Endothelial cell of umbilical vein (primary cell): ENCODE data around the gene SCLY. TPM values are rescaled to one million over a fixed set of nuclear protein-coding genes. Genes with fewer than 3 reads are reported as not detected.

Experiments
- BruUV-seq: library from RNA; stranded (reverse); fragments of 400-500 nt; replicated peaks from 2 replicates; lab custom pipeline; 2021; lab: Mats Ljungman, UMichigan
- CTCF ChIA-PET: fragments of 300-600, 350-600 bp; sonication (Branson Sonifier 250); formaldehyde crosslinking; loops from one replicate; lab custom pipeline; 2021; ENCODE audit warnings: antibody characterized with exemption, inconsistent platforms; lab: Charles Lee
- POLR2A ChIA-PET: fragments of 300-600, 350-600 bp; sonication (Branson Sonifier 250); formaldehyde crosslinking; loops from one replicate; lab custom pipeline; 2021; ENCODE audit warnings: antibody characterized with exemption, inconsistent platforms; lab: Charles Lee
- DNase-seq: peaks from one replicate; pipeline ENCODE4 v3.0.0-alpha.2; 2011; ENCODE audit warnings: low read depth, low spot score
- FAIRE-seq: peaks from 2 replicates; lab custom pipeline; 2011; peaks lifted over from hg19 to GRCh38; lab: Jason Lieb, UNC
- H2AFZ ChIP-seq: 2 replicates; pipeline ENCODE4 v1.6.0; 2012; ENCODE audit warnings: low read depth, low read length, control low read depth, inconsistent platforms
- H3K27ac ChIP-seq: 2 replicates; pipeline ENCODE4 v1.5.1; 2011; ENCODE audit warnings: low read depth, mild to moderate bottlenecking, control low read depth, low read length, moderate library complexity; ENCODE audit not compliant: insufficient read depth
- H3K27me3 ChIP-seq, 2 experiments: 2 replicates each; pipeline versions ENCODE4 v1.6.0 to v1.6.1; 2011; ENCODE audit warnings: low read length in 2 of 2, mixed read lengths in 1 of 2; ENCODE audit not compliant: control insufficient read depth in 2 of 2, insufficient read depth in 2 of 2
- H3K36me3 ChIP-seq, 2 experiments: 2 replicates in 1 of 2; 3 replicates in 1 of 2; pipeline ENCODE4 v1.5.1; 2011; ENCODE audit warnings: low read length in 2 of 2, mild to moderate bottlenecking in 1 of 2, moderate library complexity in 1 of 2; ENCODE audit not compliant: control insufficient read depth in 2 of 2, insufficient read depth in 2 of 2; ENCODE audit errors: extremely low read depth in 1 of 2
- H3K4me1 ChIP-seq: 3 replicates; pipeline ENCODE4 v1.5.1; 2011; ENCODE audit warnings: mild to moderate bottlenecking, low read length; ENCODE audit not compliant: control insufficient read depth, insufficient read depth; ENCODE audit errors: extremely low read depth
- H3K4me2 ChIP-seq: 2 replicates; pipeline ENCODE4 v1.6.1; 2011; ENCODE audit warnings: low read length, control low read depth, mixed read lengths; ENCODE audit not compliant: insufficient read depth
- H3K4me3 ChIP-seq, 3 experiments: fragments of 200-600 bp in 1 of 3; sonication (generic), shearing (Covaris generic) in 1 of 3; replicated peaks in 1 of 3; 2 replicates each; pipeline ENCODE4 v1.5.1; 2011 to 2016; ENCODE audit warnings: control low read depth in 3 of 3, low read length in 3 of 3, mild to moderate bottlenecking in 2 of 3, inconsistent platforms in 1 of 3, low read depth in 1 of 3, moderate library complexity in 1 of 3; ENCODE audit not compliant: insufficient read depth in 1 of 3
- H3K79me2 ChIP-seq: 2 replicates; pipeline ENCODE4 v1.6.0; 2012; ENCODE audit warnings: low read length, inconsistent platforms; ENCODE audit not compliant: control insufficient read depth, insufficient read depth
- H3K9ac ChIP-seq: replicated peaks from 2 replicates; pipeline ENCODE3; 2011; ENCODE audit warnings: low read length, control low read depth; ENCODE audit not compliant: insufficient read depth; ENCODE audit errors: extremely low read depth
- H3K9me1 ChIP-seq: replicated peaks from 3 replicates; pipeline ENCODE4 v1.6.0; 2011; ENCODE audit warnings: mild to moderate bottlenecking, low read length; ENCODE audit not compliant: control insufficient read depth, insufficient read depth; ENCODE audit errors: extremely low read depth
- H3K9me3 ChIP-seq: replicated peaks from 2 replicates; pipeline ENCODE4 v1.5.1; 2012; ENCODE audit warnings: low read length, inconsistent platforms; ENCODE audit not compliant: control insufficient read depth, insufficient read depth
- H4K20me1 ChIP-seq: replicated peaks from 2 replicates; pipeline ENCODE3; 2011; ENCODE audit warnings: mild to moderate bottlenecking, low read length; ENCODE audit not compliant: control insufficient read depth, insufficient read depth; ENCODE audit errors: extremely low read depth
- JUN ChIP-seq: IDR thresholded peaks from 2 replicates; pipeline ENCODE4 v1.6.1; 2011; ENCODE audit warnings: borderline replicate concordance, low read depth; ENCODE audit not compliant: insufficient read length, insufficient read depth
- MAX ChIP-seq: IDR thresholded peaks from 2 replicates; pipeline ENCODE4 v1.6.1; 2011; ENCODE audit not compliant: insufficient read depth, insufficient read length
- dilution Hi-C: fragments of 300-500 bp; cut with MboI; formaldehyde crosslinking; loops from one replicate; pipeline ENCODE4 v1.15.0; 2019; ENCODE audit warnings: low sequenced_read_pairs; ENCODE audit not compliant: extremely low pct_ligation_motif_present
- intact Hi-C: fragments of 100-400 bp; cut with micrococcal nuclease; formaldehyde crosslinking; loops from one replicate; pipeline ENCODE4 v1.10.0; 2022
- polyA plus RNA-seq, 4 experiments: library from polyadenylated mRNA; depleted of rRNA in 3 of 4; stranded (reverse) in 3 of 4; unstranded in 1 of 4; fragments of >200 nt; gene quantifications; 2 replicates each; pipeline versions ENCODE4 v1.2.1 to v1.2.3, GENCODE V29; 2011 to 2012; ENCODE audit warnings: missing spikeins in 1 of 4
- total RNA-seq: library from RNA; stranded (reverse); gene quantifications from 2 replicates; pipeline ENCODE4 v1.2.3, GENCODE V29; 2021
- TF ChIP-seq, protein P1 (sequence below), 2 donors: IDR thresholded peaks; 1 replicate in 1 of 2; 2 replicates in 1 of 2; pipeline ENCODE4 v1.5.1; 2011; ENCODE audit warnings: low read length in 2 of 2, mild to moderate bottlenecking in 2 of 2, moderate library complexity in 2 of 2, control low read depth in 1 of 2, inconsistent platforms in 1 of 2, low read depth in 1 of 2; ENCODE audit not compliant: insufficient read depth in 1 of 2; ENCODE audit errors: extremely low read depth in 1 of 2

SCLY gene
- total and polyA plus RNA-seq, 2 donors (not counting 3 experiments of a cell fraction or from before 2014, with no cell fraction given) = 22.6 to 32.7 TPM

DNA sequence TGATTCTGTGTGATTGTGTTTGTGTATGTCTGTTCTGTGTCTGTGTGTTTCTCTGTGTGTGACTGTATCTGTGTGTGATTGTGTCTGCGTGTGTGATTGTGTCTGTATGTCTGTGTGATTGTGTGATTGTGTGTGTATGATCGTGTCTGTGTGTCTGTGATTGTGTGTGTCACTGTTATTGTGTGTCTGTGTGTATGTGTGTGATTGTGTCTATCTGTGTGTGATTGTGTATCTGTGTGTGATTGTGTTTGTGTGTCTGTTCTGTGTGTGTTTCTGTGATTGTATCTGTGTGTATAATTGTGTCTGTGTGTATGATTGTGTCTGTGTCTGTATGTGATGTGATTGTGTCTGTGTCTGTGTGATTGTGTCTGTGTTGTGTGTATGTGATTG, 66.0 kb downstream of the SCLY start:
- no peak overlapping the region for H3K4me3 ChIP-seq
- no peaks in the 10 kb centered on the region for H3K27me3 ChIP-seq
- H3K79me2 ChIP-seq = no peaks in the 10 kb centered on the region
- no TSS peak for BruUV-seq
- no peak overlapping the region for H2AFZ ChIP-seq
- ChIA-PET CTCF (interaction anchor here (0.7 to 1.0 kb wide), 2 partner anchors 9 to 204 kb away, joined by 3 to 5 read pairs; no protein-coding TSS in a partner anchor), POLR2A (interaction anchor here (0.7 kb wide), 1 partner anchor 11 kb away, joined by 7 read pairs; no protein-coding TSS in a partner anchor)
- H3K9me1 ChIP-seq = no peaks in the 10 kb centered on the region
- DNase-seq (no peak), FAIRE-seq (no peak)
- no peaks in the 10 kb centered on the region for H3K36me3 ChIP-seq
- H3K27ac ChIP-seq = no peak overlapping the region
- intact Hi-C loops = no loop called here
- H3K9ac ChIP-seq = no peak overlapping the region
- H3K4me2 ChIP-seq = no peak overlapping the region
- dilution Hi-C loops = no loop called here
- no peaks in the 10 kb centered on the region for H4K20me1 ChIP-seq
- no peaks in the 10 kb centered on the region for H3K4me1 ChIP-seq
- H3K9me3 ChIP-seq = no peaks in the 10 kb centered on the region
- TF ChIP-seq, protein P1, sequence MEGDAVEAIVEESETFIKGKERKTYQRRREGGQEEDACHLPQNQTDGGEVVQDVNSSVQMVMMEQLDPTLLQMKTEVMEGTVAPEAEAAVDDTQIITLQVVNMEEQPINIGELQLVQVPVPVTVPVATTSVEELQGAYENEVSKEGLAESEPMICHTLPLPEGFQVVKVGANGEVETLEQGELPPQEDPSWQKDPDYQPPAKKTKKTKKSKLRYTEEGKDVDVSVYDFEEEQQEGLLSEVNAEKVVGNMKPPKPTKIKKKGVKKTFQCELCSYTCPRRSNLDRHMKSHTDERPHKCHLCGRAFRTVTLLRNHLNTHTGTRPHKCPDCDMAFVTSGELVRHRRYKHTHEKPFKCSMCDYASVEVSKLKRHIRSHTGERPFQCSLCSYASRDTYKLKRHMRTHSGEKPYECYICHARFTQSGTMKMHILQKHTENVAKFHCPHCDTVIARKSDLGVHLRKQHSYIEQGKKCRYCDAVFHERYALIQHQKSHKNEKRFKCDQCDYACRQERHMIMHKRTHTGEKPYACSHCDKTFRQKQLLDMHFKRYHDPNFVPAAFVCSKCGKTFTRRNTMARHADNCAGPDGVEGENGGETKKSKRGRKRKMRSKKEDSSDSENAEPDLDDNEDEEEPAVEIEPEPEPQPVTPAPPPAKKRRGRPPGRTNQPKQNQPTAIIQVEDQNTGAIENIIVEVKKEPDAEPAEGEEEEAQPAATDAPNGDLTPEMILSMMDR (IDR thresholded peaks at IDR 0.05; ENCODE audit: extremely low read depth in 1 of 2, insufficient read depth in 1 of 2, low read depth in 1 of 2, low read length in 2 of 2) = no peak
- TF ChIP-seq MAX (no peak), JUN (no peak)
